ENCODE measurements around the gene TMPRSS9.
"Not testable (repeated sequence)": the region's sequence is repeated elsewhere in the genome, so short reads cannot be mapped to it uniquely, and the experiment has no call there.

TMPRSS9 gene

DNA sequence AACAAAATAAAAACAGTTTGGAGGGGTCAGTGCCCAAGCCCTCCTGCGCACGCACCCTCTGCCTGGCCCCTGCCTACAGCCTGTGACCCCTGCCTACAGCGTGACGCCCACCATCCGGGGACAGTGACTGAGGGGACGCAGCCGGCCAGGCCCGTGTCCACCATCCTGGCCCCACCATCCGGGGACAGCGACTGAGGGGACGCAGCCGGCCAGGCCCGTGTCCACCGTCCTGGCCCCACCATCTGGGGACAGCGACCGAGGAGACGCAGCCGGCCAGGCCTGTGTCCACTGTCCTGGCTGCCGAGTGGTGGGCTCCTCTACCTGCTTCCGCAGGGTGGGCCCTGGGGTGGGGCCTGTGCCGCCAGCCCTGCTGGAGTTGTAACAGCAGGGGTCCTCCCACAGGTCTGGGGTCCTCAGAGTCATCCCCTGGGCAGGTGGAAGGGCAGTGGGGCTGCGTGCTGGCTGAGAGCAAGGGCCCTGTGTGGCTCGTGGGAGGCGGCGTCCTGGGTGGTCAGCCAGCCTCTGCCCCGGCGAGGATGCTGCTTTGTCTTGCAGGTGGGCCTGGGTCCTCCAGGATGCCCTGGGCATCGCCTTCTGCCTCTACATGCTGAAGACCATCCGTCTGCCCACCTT, 17.3 kb upstream of the TMPRSS9 start:
- DNase-seq (ENCODE audit: low read depth) = no peak

DNA sequence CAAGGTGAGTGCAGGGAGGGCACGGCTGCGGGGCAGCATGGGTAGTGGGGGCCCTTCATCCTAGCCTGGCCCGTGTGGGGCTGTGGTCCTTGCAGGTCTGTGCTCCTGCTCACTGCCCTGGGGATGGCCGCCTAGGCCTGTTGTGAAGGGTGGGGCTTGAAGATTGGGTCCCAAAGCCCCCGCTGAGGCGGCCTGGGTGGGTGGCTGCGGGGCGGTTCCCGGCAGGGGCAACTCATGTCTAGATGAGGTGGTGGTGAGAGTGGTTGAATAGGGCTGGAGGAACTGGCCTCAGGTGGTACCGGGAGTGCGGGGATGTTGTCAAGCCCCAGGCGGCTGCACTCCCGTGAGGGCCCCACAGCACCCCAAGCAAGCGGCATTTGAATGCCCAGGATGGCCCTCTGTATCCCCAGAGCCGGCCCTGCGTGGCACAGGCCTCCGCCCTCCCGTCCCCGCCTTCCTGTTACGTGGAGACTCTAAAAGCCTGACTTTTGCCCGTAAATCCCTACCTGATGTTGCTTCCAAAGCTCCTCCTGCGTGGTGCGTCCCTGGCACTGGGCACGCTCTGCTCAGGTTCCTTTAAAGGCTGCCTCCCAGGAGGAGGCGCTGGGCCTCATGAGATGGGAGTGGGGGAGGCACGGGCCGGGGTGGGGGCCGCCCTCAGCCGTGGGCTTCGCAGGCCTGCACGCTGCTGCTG, 16.6 kb upstream of the TMPRSS9 start:
- DNase-seq (ENCODE audit: low read depth) = no peak

GRCh38 chr19:2344381-2344870, 15.6 kb upstream of the TMPRSS9 start:
- no peak for DNase-seq (ENCODE audit: low read depth)

- DNase-seq (ENCODE audit: low read depth) = no peak
Observed at GRCh38 chr19:2345076-2345475, 15.0 kb upstream of the TMPRSS9 start.

DNA sequence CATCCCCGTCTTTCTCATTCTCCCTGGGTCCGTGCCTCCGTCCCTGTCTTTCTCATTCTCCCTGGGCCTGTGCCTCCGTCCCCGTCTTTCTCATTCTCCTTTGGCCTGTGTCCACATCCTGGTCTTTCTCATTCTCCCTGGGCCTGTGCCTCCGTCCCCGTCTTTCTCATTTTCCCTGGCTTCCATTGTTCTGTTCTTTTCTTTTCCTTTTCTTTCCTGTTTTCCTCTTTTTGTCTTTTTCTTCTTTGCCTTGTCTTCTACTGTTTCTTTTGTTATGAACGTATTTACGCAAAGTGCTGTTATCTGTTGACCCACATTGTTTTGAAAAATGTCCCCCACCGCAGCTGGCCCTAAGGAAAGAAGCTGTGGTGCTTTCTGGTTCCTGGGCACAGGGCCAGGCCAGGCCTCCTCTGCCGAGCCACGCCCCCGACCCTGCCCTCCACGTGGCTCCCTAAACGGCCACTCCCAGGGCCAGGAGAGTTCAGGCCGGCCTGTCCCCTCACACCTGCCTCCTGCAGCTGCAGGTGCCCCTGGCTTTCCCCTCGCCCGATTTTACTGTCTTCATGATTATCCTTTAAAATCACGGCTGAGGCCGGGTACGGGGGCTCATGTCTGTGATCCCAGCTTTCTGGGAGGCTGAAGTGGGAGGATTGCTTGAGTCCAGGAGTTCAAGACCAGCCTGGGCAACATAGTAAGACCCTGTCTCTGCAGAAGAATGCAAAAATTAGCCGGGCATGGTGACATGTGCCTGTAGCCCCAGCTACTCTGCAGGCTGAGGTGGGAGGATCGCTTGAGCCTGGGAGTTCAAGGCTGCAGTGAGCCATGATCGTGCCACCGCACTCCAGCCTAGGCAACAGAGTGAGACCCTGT, 14.0 kb upstream of the TMPRSS9 start:
- no peak for DNase-seq (ENCODE audit: low read depth)

DNA sequence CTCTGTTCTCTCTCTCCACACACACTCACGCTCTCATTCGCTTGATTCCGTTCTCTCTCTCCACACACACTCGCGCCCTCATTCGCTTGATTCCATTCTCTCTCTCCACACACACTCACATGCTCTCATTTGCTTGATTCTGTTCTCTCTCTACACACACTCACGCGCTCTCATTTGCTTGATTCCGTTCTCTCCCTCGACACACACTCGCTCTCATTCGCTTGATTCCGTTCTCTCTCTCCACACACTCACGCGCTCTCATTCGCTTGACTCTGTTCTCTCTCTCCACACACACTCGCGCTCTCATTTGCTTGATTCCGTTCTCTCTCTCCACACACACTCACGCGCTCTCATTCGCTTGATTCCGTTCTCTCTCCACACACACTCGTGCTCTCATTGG, 10.2 kb upstream of the TMPRSS9 start:
- DNase-seq (ENCODE audit: low read depth) = not testable (repeated sequence)

DNA sequence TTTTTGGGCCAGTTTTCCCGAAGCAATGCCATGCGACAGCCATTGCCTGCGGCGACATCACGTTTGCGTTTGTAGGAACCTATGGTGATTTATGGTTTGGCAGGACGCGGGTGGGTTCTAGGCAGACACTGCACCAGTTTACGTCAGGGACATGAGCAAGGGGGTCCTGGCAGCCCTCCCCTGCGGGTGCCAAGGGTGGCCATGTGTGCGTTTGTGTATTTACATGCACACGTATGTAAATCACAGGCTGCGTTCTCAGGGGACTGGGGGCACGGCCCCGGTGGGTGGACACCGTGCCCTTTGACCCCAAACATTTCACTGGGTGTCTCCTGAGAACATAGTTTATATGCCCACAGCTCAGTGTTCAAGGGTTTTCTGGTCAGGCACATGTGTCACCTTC, 9.4 kb upstream of the TMPRSS9 start:
- DNase-seq (ENCODE audit: low read depth) = no peak

- DNase-seq (ENCODE audit: low read depth) = no peak
Observed at GRCh38 chr19:2351591-2351990, 8.5 kb upstream of the TMPRSS9 start.

DNA sequence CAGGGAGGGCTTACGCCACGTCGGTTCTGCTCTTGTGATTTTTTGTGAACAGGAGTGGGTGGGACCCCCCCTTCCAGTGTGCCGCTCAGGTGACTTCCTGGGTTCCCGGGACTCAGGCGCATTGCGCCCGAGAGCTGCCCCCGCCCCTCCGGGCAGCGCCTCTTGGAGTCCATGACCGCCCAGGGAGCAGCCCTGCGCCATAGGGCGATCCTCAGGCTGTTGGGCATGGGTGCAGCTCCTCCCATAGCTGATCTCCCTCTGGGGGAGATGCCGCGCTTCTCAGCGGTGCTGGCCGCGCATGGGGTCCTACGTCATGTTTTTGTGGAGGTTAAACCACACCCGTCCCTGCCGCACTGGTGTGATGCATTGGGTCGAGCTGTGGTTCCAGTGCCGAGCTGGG, 7.9 kb upstream of the TMPRSS9 start:
- DNase-seq (ENCODE audit: low read depth) = no peak

DNA sequence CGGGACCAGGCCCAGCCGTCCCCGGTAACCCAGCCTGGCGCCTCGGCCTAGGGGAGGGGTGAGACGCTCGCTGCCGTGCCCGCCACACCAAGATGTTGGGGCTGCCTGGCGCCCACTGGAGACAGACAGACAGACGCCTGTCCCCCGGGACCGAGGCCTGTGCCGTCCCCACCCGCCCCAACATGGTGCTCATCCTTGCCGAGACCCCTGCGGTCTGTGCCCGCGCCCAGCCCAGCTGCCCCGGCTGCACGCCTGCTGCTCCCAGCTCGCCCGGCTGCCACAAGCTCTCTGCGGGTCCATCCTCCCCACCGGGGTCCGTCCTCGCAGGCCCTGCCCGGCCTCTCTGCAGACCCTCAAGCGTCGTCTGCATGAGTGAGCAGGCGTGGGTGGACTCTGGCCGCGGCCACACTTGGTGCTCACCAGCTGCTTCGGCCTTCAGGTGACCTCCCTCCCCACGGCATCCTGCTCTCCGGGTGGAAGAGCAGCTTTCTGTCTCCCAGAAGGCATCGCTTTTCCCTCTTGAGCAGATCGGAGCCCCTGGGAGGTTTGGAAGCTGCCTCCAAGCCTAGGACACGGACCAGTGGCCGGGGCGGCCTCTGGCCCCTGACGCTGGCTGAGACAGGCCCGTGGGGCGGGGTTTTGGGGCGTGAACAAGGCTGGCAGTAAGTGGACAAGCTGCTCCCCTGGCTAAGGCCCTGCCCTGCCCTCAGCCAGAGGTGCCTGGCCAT, 6.7 kb upstream of the TMPRSS9 start:
- DNase-seq (ENCODE audit: low read depth) = no peak

GRCh38 chr19:2353887-2354592, 6.0 kb upstream of the TMPRSS9 start:
- DNase-seq (ENCODE audit: low read depth) = no peak

DNA sequence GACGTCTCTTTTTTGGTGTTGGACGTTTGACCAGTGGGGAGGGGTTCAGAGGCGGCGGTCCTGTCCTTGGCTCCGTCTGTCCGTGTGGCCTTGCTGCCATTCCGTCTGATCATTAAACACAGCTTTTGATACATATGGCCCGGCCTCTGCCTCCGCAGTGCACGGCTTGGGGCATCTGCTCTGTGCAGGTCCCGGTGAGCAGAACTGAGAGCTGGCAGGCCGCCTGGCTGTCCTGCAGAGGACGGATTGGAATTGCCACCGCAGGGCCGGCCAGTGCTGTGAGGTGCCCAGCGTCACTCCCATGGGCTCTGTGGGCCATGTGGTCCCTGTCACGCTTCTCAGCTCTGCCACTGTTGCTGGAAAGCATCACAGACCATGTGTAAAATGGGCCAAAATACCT, 5.4 kb upstream of the TMPRSS9 start:
- no peak for DNase-seq (ENCODE audit: low read depth)

DNA sequence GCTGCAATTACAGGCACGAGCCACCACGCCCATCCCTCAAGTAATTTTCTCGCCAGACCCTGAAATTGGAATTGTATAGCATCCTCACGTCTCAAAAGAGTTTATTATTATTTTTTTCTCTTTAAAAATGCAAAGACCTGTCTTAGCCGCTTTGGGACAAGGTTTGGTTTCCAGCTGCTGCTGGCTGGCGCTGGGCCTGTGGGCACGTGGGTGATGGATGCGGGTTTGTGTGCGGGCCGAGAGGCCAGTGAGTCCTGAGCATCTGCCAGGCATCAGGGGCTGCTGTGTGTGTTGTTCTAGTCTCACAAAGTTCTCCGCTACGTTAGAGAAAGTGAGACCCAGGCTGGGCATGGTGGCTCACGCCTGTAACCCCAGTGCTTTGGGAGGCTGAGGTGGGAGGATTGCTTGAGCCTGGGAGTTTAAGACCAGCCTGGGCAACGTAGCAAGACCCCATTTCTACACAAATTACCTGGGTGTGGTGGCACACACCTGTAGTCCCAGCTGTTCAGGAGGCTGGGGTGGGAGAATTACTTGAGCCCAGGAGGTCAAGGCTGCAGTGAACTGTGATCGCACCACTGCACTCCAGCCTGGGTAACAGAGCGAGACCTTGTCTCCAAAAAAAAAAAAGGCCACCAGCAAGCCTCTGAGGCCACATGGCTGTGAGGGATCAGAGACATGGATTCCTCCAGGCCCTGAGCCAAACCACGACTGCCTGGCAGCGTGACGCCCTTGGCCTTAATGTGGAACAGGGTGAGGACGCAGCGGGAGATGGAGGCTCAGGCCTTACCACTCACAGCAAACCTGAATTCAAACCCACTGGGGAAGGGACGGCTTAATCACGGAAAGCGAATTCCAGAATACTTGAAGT, 4.7 kb upstream of the TMPRSS9 start:
- DNase-seq (ENCODE audit: low read depth) = no peak

DNA sequence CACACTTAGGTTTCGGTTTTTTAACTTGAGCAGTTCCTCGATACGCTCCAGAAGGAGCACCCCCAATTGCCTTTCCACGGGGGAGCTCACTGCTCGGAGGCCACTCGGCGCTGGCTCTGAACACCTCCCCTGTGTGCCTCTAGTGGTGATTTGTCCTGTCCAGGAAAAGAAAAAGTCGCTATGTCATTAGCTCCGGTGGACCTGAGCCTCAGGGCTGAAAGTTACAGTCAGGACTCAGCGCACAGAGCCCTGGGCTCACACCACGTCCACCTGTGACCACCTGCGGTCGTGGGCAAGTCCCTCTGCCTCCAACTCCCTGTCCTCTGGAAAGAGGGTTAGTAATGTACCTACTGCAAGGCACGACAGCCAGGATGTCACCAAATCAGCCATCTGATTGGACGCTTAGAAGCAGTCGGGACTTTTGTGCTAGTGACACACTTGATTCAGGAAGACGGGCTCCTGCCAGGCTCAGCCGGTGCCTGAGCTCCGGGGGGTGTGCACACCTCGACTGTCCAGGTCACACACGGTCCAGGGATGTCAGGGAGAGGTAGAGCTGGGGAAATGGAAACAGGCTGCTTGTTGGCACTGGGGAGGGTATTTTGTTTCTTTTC, 3.9 kb upstream of the TMPRSS9 start:
- DNase-seq (ENCODE audit: low read depth) = no peak

GRCh38 chr19:2357279-2358206, 2.5 kb upstream of the TMPRSS9 start:
- DNase-seq (ENCODE audit: low read depth) = no peak

DNA sequence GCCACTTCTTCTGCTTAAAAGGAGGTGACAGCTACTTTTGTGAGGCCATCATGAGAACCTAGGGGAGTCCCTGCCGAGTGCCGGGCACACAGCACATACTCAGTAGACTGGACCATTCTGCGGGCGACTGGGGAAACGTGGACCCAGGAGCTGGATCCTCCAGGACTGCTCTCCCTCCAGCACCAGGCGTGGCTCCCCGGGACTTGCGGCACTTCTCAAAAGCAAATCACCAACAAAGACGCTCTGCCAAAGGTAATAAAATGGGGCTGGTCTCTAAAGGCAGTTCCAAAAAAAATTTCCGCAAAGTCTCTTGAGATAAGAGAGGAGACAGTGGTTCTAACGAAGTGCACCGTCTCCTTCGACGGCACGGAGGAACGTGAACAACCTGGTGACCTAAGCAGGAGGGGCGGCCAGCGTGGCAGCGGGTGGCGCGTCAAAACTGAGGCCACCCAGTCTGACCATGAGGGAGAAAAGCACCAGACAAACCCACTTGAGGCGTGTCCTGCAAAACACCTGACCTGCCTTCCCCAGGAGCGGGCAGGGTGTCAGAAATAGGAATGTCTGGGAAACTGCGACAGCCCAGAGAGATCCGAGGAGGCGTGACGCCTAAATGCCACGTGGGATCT, 1.4 kb upstream of the TMPRSS9 start:
- no peak for DNase-seq (ENCODE audit: low read depth)

GRCh38 chr19:2360833-2361232, 768 bp downstream of the TMPRSS9 start:
- no peak for DNase-seq (ENCODE audit: low read depth)

GRCh38 chr19:2361246-2362045, 1.4 kb downstream of the TMPRSS9 start:
- no peak for DNase-seq (ENCODE audit: low read depth)
